Hepatocyte (in vitro differentiated cells): Measurements from ENCODE around the gene RPS6KL1. TPM values are rescaled to one million over a fixed set of nuclear protein-coding genes. Genes with fewer than 3 reads are reported as not detected.

Source experiments
- DNase-seq: peaks from one replicate; pipeline ENCODE4 v3.0.0-alpha.2; 2016; ENCODE audit warnings: low spot score
- H2AFZ ChIP-seq: fragments of 200-600 bp; sonication (generic); 2 replicates; pipeline ENCODE4 v1.6.0; 2016; ENCODE audit warnings: antibody characterized with exemption, mild to moderate bottlenecking
- H3K27ac ChIP-seq: fragments of 200-600 bp; sonication (generic); 2 replicates; pipeline ENCODE4 v1.5.1; 2016; ENCODE audit warnings: mild to moderate bottlenecking
- H3K27me3 ChIP-seq: fragments of 200-600 bp; sonication (generic); 2 replicates; pipeline ENCODE4 v1.6.1; 2016
- H3K36me3 ChIP-seq: fragments of 200-600 bp; sonication (generic); replicated peaks from 2 replicates; pipeline ENCODE4 v1.5.1; 2016; ENCODE audit warnings: low read depth; ENCODE audit not compliant: insufficient read depth
- H3K4me1 ChIP-seq: fragments of 200-600 bp; sonication (generic); 2 replicates; pipeline ENCODE4 v1.5.1; 2016; ENCODE audit warnings: mild to moderate bottlenecking, moderate library complexity; ENCODE audit not compliant: insufficient read depth
- H3K4me2 ChIP-seq: fragments of 200-600 bp; sonication (generic); 2 replicates; pipeline ENCODE4 v1.6.0; 2016
- H3K4me3 ChIP-seq: fragments of 200-600 bp; sonication (generic); 2 replicates; pipeline ENCODE4 v1.5.1; 2016; ENCODE audit warnings: mild to moderate bottlenecking
- H3K79me2 ChIP-seq: fragments of 200-600 bp; sonication (generic); 2 replicates; pipeline ENCODE4 v1.6.0; 2017; ENCODE audit warnings: mild to moderate bottlenecking
- H3K9me2 ChIP-seq: fragments of 200-600 bp; sonication (generic); replicated peaks from 2 replicates; pipeline ENCODE4 v1.6.0; 2017; ENCODE audit warnings: mild to moderate bottlenecking; ENCODE audit not compliant: insufficient read depth
- H3K9me3 ChIP-seq: fragments of 200-600 bp; sonication (generic); 2 replicates; pipeline ENCODE4 v1.5.1; 2016; ENCODE audit warnings: low read depth, mild to moderate bottlenecking
- H4K20me1 ChIP-seq: fragments of 200-600 bp; sonication (generic); 2 replicates; pipeline ENCODE4 v1.6.0; 2016; ENCODE audit warnings: mild to moderate bottlenecking; ENCODE audit not compliant: insufficient read depth, poor library complexity, severe bottlenecking
- CTCF ChIP-seq: fragments of 200-600 bp; sonication (generic); IDR thresholded peaks from 2 replicates; pipeline ENCODE4 v1.5.1; 2016; ENCODE audit warnings: antibody characterized with exemption, mild to moderate bottlenecking; ENCODE audit not compliant: poor library complexity
- EZH2 ChIP-seq: fragments of 200-600 bp; sonication (generic); IDR thresholded peaks from 2 replicates; pipeline ENCODE4 v1.6.1; 2016; ENCODE audit warnings: antibody characterized with exemption, mild to moderate bottlenecking, borderline replicate concordance
- EZH2phosphoT487 ChIP-seq: fragments of 200-600 bp; sonication (generic); IDR thresholded peaks from one replicate; pipeline ENCODE4 v1.6.1; 2018; ENCODE audit warnings: antibody characterized with exemption, mild to moderate bottlenecking, low read depth, moderate library complexity; ENCODE audit not compliant: unreplicated experiment, severe bottlenecking
- WGBS: methylation state at CpG from one replicate; pipeline ENCODE4 v1.1.6; 2016; ENCODE audit warnings: low lambda C conversion rate; ENCODE audit errors: missing lambda C conversion rate; 5-methylcytosine and 5-hydroxymethylcytosine counted together
- polyA plus RNA-seq: library from polyadenylated mRNA; unstranded; fragments of >200 nt; fragmentation: Nextera tagmentation; extraction: Ambion mirVana; gene quantifications from 2 replicates; pipeline ENCODE4 v1.2.1, GENCODE V29; 2016
- total RNA-seq: library from RNA; depleted of rRNA; stranded (reverse); fragments of >200 nt; gene quantifications from 2 replicates; pipeline ENCODE4 v1.2.3, GENCODE V29; 2014

RPS6KL1 gene
- total and polyA plus RNA-seq, 2 experiments from 2014 or later, result 0.18 to 0.57 TPM

GRCh38 chr14:74886001-74886400 lies 37.1 kb downstream of the RPS6KL1 start:
- H3K9me2 ChIP-seq, result no peaks in the 10 kb centered on the region
- no peak overlapping the region for H2AFZ ChIP-seq
- H3K4me1 ChIP-seq, result peaks cover 22% of the 10 kb centered on the region
- peaks cover 66% of the 10 kb centered on the region for H3K79me2 ChIP-seq
- no peak for TF ChIP-seq CTCF
- H3K27me3 ChIP-seq, result no peaks in the 10 kb centered on the region
- WGBS, result 70% methylated on average over 3 of the region's 3 CpGs
- no peak overlapping the region for H3K27ac ChIP-seq
- no peak for DNase-seq
- H3K4me2 ChIP-seq, result no peak overlapping the region
- no peak overlapping the region for H3K4me3 ChIP-seq
- peaks cover 60% of the 10 kb centered on the region for H4K20me1 ChIP-seq
- no peaks in the 10 kb centered on the region for H3K36me3 ChIP-seq
- H3K9me3 ChIP-seq, result no peaks in the 10 kb centered on the region

- Histone ChIP-seq H3K27ac (peak overlapping the region; percentile 98), H3K4me2 (peak overlapping the region; percentile 91), H3K9me2 (no peaks in the 10 kb centered on the region), H3K79me2 (peaks cover 53% of the 10 kb centered on the region), H3K27me3 (no peaks in the 10 kb centered on the region), H3K36me3 (no peaks in the 10 kb centered on the region), H3K9me3 (no peaks in the 10 kb centered on the region), H4K20me1 (peaks cover 46% of the 10 kb centered on the region), H3K4me1 (peaks cover 25% of the 10 kb centered on the region), H3K4me3 (peak overlapping the region; percentile 96), H2AFZ (peak overlapping the region; percentile 99)
- peak; percentile 65 for DNase-seq
- no peak for TF ChIP-seq EZH2phosphoT487
- TF ChIP-seq CTCF, result no peak
- TF ChIP-seq EZH2, result no peak
- 2% methylated on average over 45 of the region's 49 CpGs for WGBS
Observed at GRCh38 chr14:74882103-74882920, 40.7 kb downstream of the RPS6KL1 start.

GRCh38 chr14:74881431-74882102 lies 41.5 kb downstream of the RPS6KL1 start, which contains the start of gene DLST:
TSS of gene DLST (plus strand) at chr14:74881916. CDS start at chr14:74881954, 38 bp downstream.
- H3K4me3 ChIP-seq, result peak within 1 kb of the TSS; percentile 96
- DNase-seq, result peak; percentile 94
- H3K4me2 ChIP-seq, result peak within 1 kb of the TSS; percentile 91
- H3K9me2 ChIP-seq, result no peaks in the 10 kb centered on the region
- H4K20me1 ChIP-seq, result peaks cover 39% of the 10 kb centered on the region
- no peaks in the 10 kb centered on the region for H3K36me3 ChIP-seq
- H3K27ac ChIP-seq, result peak within 1 kb of the TSS; percentile 98
- under 1% methylated on average over 39 of the region's 53 CpGs for WGBS
- TF ChIP-seq EZH2 (no peak), CTCF (no peak), EZH2phosphoT487 (no peak)
- no peaks in the 10 kb centered on the region for H3K27me3 ChIP-seq
- H2AFZ ChIP-seq, result peak within 1 kb of the TSS; percentile 99
- peaks cover 25% of the 10 kb centered on the region for H3K4me1 ChIP-seq
- H3K9me3 ChIP-seq, result no peaks in the 10 kb centered on the region
- peaks cover 46% of the 10 kb centered on the region for H3K79me2 ChIP-seq
